Pons (tissue), 1 donor: Measurements from ENCODE around the gene TMC8.

ENCODE experiments used
- DNase-seq: peaks from one replicate; pipeline ENCODE4 v3.0.0-alpha.2; 2016; ENCODE audit warnings: low spot score

TMC8 gene

DNA sequence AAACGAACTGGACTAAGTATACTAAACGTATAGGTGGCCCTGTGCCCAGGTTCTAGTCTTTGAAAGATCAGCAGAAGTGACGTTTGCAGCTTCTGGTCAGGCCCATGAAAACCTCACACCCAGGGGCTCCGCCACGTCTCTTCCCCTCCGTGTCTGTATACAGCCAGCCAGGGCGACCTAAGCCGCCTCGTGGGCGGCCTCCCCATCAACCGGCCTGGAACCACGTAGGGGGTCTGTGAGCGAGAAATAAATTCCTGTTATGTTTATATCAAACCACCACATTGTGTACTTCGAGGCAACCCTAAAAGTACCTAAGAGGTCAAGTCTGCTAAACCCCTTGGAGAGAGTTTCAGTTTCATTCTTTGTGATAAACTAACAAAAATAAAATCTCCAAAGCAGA is 49.5 kb downstream of the TMC8 start:
- DNase-seq = no peak

DNA sequence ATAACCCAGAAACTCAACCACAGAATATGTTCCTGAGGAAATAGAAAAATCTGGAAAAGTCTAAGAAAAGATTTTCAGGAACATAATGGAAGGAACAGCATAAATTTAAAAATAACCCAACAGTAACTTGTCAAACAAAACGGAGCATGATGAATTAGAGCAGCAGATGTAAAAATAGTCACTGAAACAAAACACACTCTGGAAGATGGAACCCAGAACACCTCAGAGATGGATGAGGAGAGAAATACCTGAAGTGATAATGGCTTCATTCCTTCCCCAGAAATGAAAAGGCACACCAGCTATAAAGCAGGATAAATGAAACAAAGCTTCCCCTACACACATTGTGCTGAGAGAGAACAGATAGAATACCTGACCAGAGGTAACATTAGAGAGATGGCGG is 49.9 kb downstream of the TMC8 start:
- DNase-seq = no peak

DNA sequence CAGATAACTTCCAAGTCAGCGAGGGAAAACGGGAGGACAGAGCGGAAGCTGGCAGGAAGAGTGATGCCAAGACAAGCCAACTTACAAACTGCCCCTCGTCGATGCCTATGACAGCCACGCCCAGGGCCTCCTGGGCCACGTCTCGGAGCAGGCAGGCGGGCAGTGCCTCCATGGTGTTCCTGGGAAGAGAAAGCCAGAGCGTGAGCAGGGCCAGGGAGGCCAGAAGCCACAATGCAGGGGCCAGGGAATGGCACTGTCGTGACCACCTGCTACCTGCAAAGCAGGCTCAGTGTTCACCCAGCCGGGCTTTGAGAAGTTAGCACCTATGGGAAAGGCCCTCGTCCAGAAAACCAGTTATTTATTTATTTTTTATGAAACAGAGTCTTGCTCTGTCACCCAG is 51.9 kb downstream of the TMC8 start:
- DNase-seq = no peak

DNA sequence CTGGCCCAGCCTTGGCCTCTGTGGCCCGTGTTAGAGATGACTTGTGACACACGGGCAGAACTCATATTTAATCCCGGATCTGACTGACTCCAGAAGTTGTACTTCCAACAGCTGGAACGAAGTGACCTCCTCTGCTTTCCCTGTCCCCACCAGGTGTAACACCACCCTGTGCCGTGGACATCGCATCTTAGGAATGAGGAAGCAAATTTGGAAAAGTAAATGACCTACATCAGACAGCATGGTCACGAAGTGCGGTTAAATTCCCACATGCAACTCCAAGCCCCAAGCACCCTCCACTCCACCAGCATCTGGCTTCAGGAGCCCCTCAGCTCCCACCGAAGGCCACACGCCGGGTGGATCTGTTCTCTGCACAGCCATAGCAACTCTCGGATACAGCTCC is 53.3 kb downstream of the TMC8 start:
- no peak for DNase-seq

DNA sequence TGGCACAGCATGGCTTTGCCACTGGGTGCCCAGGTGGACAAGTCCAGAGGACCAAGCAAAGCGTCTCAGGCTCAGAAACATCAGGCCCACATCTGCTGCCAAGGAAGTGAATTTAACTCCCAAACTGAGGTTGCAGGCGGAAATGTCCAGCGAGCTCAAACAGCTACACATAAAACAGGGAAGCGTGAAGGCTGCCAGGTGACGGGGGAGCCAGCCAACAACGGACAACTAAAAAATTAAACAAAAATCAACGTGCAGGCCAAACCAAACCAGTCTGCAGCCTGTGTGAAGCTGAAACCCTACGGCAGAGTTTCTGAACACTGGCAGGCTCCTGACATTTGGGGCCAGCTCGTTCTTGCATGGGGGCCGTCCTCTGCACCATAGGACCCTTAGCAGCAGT is 53.8 kb downstream of the TMC8 start:
- DNase-seq = no peak

DNA sequence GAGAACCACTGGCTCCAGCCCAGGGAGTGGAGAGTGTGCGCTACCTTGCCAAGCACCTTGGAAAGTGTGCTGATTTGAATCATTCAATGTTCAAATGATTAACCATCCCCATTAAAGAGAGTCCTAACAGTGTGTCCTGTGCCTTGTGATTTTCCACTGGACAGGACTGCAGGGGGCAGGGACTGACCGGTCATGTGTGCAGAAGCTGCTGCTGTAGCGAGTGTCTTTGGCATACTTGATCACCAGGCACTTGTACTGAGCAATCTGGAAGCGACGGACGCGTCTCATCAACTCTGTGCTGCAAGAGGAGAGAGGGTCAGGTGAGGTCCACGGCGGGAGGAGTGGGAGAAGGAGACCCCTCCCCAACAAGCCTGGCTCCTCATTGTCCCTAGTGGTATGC is 54.3 kb downstream of the TMC8 start:
- no peak for DNase-seq

DNA sequence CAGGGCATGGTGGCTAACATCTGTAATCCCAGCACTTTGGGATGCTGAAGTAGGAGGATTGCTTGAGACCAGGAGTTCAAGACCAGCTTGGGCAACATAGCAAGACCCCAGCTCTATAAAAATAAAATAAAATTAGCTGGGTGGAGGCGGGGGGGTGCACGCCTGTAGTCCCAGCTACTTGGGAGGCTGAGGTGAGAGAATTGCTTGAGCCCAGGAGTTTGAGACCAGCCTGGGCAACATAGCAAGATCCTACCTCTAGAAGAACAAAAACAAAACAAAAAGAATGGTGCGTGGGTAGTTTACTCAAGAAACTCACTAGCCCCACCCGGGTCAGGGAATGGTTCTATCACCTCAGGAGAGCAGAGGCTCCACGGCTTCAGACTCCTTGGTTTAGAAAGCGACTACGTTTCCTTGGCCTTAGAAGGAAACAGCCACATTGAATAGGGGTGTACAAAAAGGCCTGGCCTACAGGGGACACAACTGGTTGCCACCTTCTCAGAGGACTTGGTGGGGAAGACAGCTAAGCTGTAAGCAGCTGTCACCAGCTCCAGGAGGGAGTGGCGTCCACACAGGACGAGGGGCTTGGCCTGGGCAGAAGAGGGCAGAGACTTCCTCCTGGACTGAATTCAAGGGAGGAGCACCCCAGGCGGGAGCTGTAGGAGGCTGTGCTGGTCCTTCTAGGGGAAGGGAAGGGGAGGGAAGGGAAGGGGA is 55.6 kb downstream of the TMC8 start:
- DNase-seq = no peak

DNA sequence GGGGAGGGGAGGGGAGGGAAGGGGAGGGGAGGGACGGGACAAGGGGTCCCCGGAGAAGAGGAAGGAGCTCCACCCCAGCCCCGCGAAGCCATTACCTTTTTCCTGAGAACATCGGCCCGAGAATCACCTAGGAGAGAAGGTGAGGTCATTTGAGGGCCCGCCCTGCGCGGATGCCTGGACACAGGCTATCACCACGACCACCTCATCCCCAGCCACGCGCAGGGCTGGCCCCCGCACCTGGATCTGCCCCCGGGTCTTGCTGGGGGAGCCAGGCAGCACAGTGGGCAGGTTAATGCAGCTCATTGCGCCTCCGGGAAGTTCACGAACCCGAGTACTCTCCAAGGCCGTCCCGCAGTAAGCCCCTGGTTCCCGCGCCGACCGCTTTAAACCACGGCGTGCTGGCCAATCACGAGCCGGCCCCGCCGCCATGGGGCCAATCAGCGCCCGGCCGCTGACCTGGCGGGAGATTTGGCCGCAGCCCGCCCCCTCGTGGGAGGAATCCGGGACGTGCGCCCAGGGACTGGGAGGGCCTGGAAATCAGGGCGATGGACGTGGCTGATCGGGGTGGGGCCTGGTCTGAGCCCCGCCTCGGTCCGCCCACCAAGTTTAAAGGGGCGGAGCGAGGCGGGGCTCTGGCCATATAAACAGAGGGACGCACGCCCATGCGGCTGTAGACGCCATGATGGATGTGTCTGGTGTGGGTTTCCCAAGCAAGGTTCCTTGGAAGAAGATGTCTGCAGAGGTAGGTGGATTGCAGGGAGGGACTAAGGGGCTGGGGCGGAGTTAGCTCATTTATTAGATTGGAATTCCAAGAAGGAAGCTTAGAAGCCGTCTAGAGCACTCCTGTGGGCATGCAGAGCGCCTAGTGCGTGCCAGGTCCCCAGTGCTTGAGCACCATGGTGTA is 56.4 kb downstream of the TMC8 start, which contains the start of the genes AFMID and TK1:
TSS of gene AFMID (plus strand) at position 671 of the 904 bp plus-strand sequence. CDS start at position 680, 9 bp downstream.
TSS of gene TK1 (minus strand) at position 361 of the 904 bp plus-strand sequence. CDS start at position 303, 58 bp downstream.
- DNase-seq = peak; percentile 96
